Measurements from ENCODE around the gene NBAS.
A peak's percentile ranks its signal among the peaks of the same experiment; 100 is the strongest.

The NBAS gene

DNA sequence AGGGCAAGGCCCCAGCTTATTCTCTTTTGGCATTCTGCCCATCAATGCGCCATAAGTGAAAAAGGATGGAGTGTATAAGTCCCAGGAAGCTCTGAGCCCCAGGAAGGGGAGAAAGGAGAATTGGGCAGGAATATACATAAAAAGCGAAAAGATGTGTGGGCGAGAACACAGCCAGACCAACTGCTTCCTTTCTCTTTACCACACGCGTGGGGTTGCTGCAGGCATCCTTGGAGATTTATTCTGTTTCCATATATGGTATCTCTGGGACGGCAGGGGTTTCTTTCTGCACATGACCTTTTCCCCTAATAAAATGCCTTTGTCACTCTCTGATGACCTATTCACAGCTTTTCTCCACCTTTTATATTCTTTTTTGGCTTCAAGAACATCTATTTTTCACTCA lies 440.5 kb downstream of the NBAS start:
- DNase-seq: no peak

GRCh38 chr2:15119722-15120175 lies 441.4 kb downstream of the NBAS start:
- DNase-seq: no peak

DNA sequence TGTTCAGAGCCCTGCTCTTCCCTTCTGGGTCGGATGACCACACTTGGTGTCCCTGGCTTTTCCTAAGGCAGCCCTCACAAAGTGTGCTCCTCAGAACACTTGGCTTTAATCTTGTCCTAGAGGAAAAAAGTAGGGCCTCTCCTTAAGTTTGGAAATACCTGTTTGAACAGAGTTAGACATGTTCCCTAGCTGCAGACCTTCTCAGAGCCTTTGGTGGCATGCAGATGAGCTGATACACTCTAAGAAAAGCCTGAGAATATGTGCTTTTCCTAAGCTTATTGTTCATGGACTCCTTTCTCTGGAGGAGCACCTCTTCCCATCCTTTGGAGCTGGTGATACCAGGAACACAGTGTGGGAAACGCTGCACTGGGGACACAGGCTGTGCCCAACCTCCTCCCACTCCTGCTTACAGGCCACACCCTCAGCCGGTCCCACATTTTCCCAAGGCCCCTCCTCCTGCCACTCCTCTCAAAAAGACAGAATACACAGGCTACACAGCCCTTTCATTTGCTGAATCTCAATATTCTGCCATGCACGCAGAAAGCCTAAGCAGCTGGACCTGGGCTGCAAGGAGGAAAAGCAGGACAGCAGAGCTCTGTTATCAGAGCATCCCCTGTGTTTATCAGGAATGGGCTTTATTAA lies 443.6 kb downstream of the NBAS start:
- DNase-seq: peak in 1 of 14 donors; percentile 2

Measured in C1 segment of cervical spinal cord (tissue), 14 donors.